GM12878 (cell line): ENCODE data around the gene AGBL4. TPM values are rescaled to one million over a fixed set of nuclear protein-coding genes. Genes with fewer than 3 reads are reported as not detected.

Experiments
- ATAC-seq: fragments of 200-7000 bp; cut with Tn5 transposase; 3 replicates; pipeline ENCODE4 v1.9.1; 2020; ENCODE audit warnings: mild to moderate bottlenecking, moderate library complexity
- BruUV-seq: library from RNA; stranded (reverse); fragments of 400-500 nt; replicated peaks from 2 replicates; lab custom pipeline; 2021; lab: Mats Ljungman, UMichigan
- CTCF ChIA-PET: fragments of 300-600 bp; sonication (Branson Sonifier 250); formaldehyde crosslinking; extraction: SDS; loops from one replicate; lab custom pipeline; 2021; ENCODE audit warnings: inconsistent platforms; lab: Yijun Ruan, JAX
- POLR2A ChIA-PET: fragments of 350-600 bp; formaldehyde crosslinking; extraction: SDS; loops from one replicate; lab custom pipeline; 2021; ENCODE audit warnings: inconsistent platforms; lab: Charles Lee
- RAD21 ChIA-PET: fragments of 300-600 bp; sonication (Branson Sonifier 250); formaldehyde crosslinking; loops from one replicate; lab custom pipeline; 2023; ENCODE audit warnings: antibody characterized with exemption; ENCODE audit not compliant: unreplicated experiment; lab: Charles Lee
- SMC1A ChIA-PET: fragments of 300-600 bp; sonication (Branson Sonifier 250); formaldehyde crosslinking; loops from one replicate; lab custom pipeline; 2023; ENCODE audit not compliant: unreplicated experiment, uncharacterized antibody; lab: Charles Lee
- DNase-seq: peaks from one replicate; pipeline ENCODE4 v3.0.0-alpha.2; 2011; ENCODE audit warnings: low read depth, low spot score
- FAIRE-seq: peaks from 3 replicates; lab custom pipeline; 2011; peaks lifted over from hg19 to GRCh38; lab: Jason Lieb, UNC
- H2AFZ ChIP-seq: 2 replicates; pipeline ENCODE4 v1.6.0; 2011; ENCODE audit warnings: low read depth, low read length, control low read depth; ENCODE audit not compliant: control insufficient read depth
- H3K27ac ChIP-seq: 2 replicates; pipeline ENCODE4 v1.5.1; 2011; ENCODE audit warnings: control low read depth; ENCODE audit not compliant: control insufficient read depth, insufficient read depth
- H3K27me3 ChIP-seq, 2 experiments: replicated peaks in 1 of 2; 2 replicates each; pipeline versions ENCODE4 v1.6.0 to v1.6.1; 2011; ENCODE audit warnings: low read length in 1 of 2; ENCODE audit not compliant: control insufficient read depth in 2 of 2, insufficient read depth in 2 of 2
- H3K36me3 ChIP-seq, 2 experiments: 2 replicates each; pipeline ENCODE4 v1.5.1; 2011; ENCODE audit warnings: low read length in 1 of 2; ENCODE audit not compliant: control insufficient read depth in 2 of 2, insufficient read depth in 2 of 2
- H3K4me1 ChIP-seq: 2 replicates; pipeline ENCODE4 v1.6.1; 2011; ENCODE audit warnings: mild to moderate bottlenecking, low read length, moderate library complexity, mixed read lengths; ENCODE audit not compliant: control insufficient read depth, insufficient read depth
- H3K4me2 ChIP-seq: 2 replicates; pipeline ENCODE4 v1.6.0; 2011; ENCODE audit warnings: control low read depth; ENCODE audit not compliant: control insufficient read depth, insufficient read depth
- H3K4me3 ChIP-seq: fragments of 200-600 bp; sonication (generic); 2 replicates; pipeline ENCODE4 v1.5.1; 2016
- H3K79me2 ChIP-seq: 2 replicates; pipeline ENCODE4 v1.6.0; 2011; ENCODE audit warnings: low read length; ENCODE audit not compliant: control insufficient read depth, insufficient read depth
- H3K9ac ChIP-seq: 2 replicates; pipeline ENCODE4 v1.8.0; 2011; ENCODE audit warnings: low read length, control low read depth, mixed read lengths; ENCODE audit not compliant: control insufficient read depth, insufficient read depth
- H3K9me3 ChIP-seq: replicated peaks from 3 replicates; pipeline ENCODE4 v1.5.1; 2011; ENCODE audit warnings: mild to moderate bottlenecking, low read length; ENCODE audit not compliant: control insufficient read depth, insufficient read depth
- H4K20me1 ChIP-seq: 2 replicates; pipeline ENCODE4 v1.6.0; 2011; ENCODE audit not compliant: control insufficient read depth, insufficient read depth
- CBFB ChIP-seq: IDR thresholded peaks from 2 replicates; pipeline ENCODE4 v1.6.1; 2016; ENCODE audit warnings: antibody characterized with exemption, low read depth
- CBX3 ChIP-seq: fragments of 200-600 bp; sonication (generic); IDR thresholded peaks from 2 replicates; pipeline ENCODE4 v1.6.1; 2016; ENCODE audit warnings: low read depth, borderline replicate concordance
- CEBPB ChIP-seq, 2 experiments: fragments of 150-350 bp in 1 of 2; IDR thresholded peaks; 2 replicates each; pipeline ENCODE4 v1.6.1; 2012 to 2014; ENCODE audit warnings: low read depth in 2 of 2, low read length in 2 of 2, borderline replicate concordance in 1 of 2, inconsistent platforms in 1 of 2
- CHD4 ChIP-seq: fragments of 200-600 bp; sonication (generic); IDR thresholded peaks from 2 replicates; pipeline ENCODE4 v1.6.1; 2016; ENCODE audit warnings: mild to moderate bottlenecking
- FOXK2 ChIP-seq: fragments of 450-650 bp; IDR thresholded peaks from 2 replicates; pipeline ENCODE4 v1.6.1; 2017; ENCODE audit warnings: mild to moderate bottlenecking, moderate library complexity
- KAT2A ChIP-seq: conservative IDR thresholded peaks from 2 replicates; pipeline ENCODE4 v1.6.1; 2011; ENCODE audit warnings: low read depth, low read length; ENCODE audit not compliant: control insufficient read depth
- MYB ChIP-seq: fragments of 150-350 bp; IDR thresholded peaks from 2 replicates; pipeline ENCODE4 v1.6.1; 2014; ENCODE audit warnings: mild to moderate bottlenecking, low read depth, low read length, borderline replicate concordance
- NR2F1 ChIP-seq: fragments of 450-650 bp; conservative IDR thresholded peaks from 2 replicates; pipeline ENCODE4 v1.6.1; 2017; ENCODE audit warnings: mild to moderate bottlenecking
- NRF1 ChIP-seq: conservative IDR thresholded peaks from 2 replicates; pipeline ENCODE4 v1.6.1; 2011; ENCODE audit warnings: mild to moderate bottlenecking, low read depth, low read length, improper control_type of control experiment
- SMAD1 ChIP-seq: fragments of 450-650 bp; IDR thresholded peaks from 2 replicates; pipeline ENCODE4 v1.6.1; 2018; ENCODE audit warnings: mild to moderate bottlenecking, low read depth; ENCODE audit not compliant: partially characterized antibody
- SMARCA5 ChIP-seq: fragments of 450-650 bp; IDR thresholded peaks from 2 replicates; pipeline ENCODE4 v1.6.1; 2017; ENCODE audit warnings: mild to moderate bottlenecking
- SUPT20H ChIP-seq: IDR thresholded peaks from 2 replicates; pipeline ENCODE4 v1.6.1; 2011; ENCODE audit warnings: low read depth, mild to moderate bottlenecking, low read length, moderate library complexity, borderline replicate concordance; ENCODE audit not compliant: control insufficient read depth
- SUZ12 ChIP-seq: fragments of 200-600 bp; sonication (generic); IDR thresholded peaks from one replicate; pipeline ENCODE4 v1.6.1; 2018; ENCODE audit warnings: antibody characterized with exemption, mild to moderate bottlenecking; ENCODE audit not compliant: unreplicated experiment
- WGBS: methylation state at CpG from one replicate; pipeline ENCODE4 v1.1.6; 2016; ENCODE audit warnings: low lambda C conversion rate; ENCODE audit not compliant: insufficient replicate concordance, insufficient coverage; ENCODE audit errors: missing lambda C conversion rate; 5-methylcytosine and 5-hydroxymethylcytosine counted together
- in situ Hi-C: fragments of 300-500 bp; cut with MboI; formaldehyde crosslinking; loops from 9 replicates; pipeline ENCODE4 v1.14.3; 2018; ENCODE audit warnings: mixed read lengths
- intact Hi-C: fragments of 100-400 bp; cut with micrococcal nuclease; formaldehyde crosslinking; loops from one replicate; pipeline ENCODE4 v1.14.2; 2022; ENCODE audit not compliant: unreplicated experiment
- polyA plus RNA-seq, 11 experiments: library from polyadenylated mRNA; depleted of rRNA in 4 of 11; unstranded in 6 of 11; stranded (reverse) in 5 of 11; fragments of >200 nt; fragmentation: Nextera tagmentation in 4 of 11; fragmentation: Illumina TruSeq in 1 of 11; extraction: Ambion mirVana in 4 of 11; extraction: Trizol in 1 of 11; gene quantifications; 1 replicate in 1 of 11; 2 replicates in 10 of 11; pipeline versions ENCODE4 v1.2.1 to v1.2.3, GENCODE V29; 2011 to 2016; ENCODE audit warnings: inconsistent platforms in 2 of 11, missing spikeins in 2 of 11, low read depth in 1 of 11
- total RNA-seq, 4 experiments: library from RNA; depleted of rRNA in 3 of 4; stranded (reverse); fragments of >200 nt in 3 of 4; fragmentation: Illumina TruSeq in 1 of 4; extraction: Trizol in 1 of 4; gene quantifications; 2 replicates each; pipeline versions ENCODE4 v1.2.1 to v1.2.3, GENCODE V29; 2013 to 2021
- TF ChIP-seq, protein P1 (sequence below): fragments of 450-650 bp; IDR thresholded peaks from 2 replicates; pipeline ENCODE4 v1.6.1; 2018; ENCODE audit warnings: mild to moderate bottlenecking, low read depth, moderate library complexity; ENCODE audit not compliant: partially characterized antibody
- TF ChIP-seq, protein P2 (sequence below): fragments of 450-650 bp; IDR thresholded peaks from 2 replicates; pipeline ENCODE4 v1.6.1; 2014; ENCODE audit warnings: mild to moderate bottlenecking

Gene AGBL4
- total and polyA plus RNA-seq, 10 of the 15 experiments (the other 5 are each of a cell fraction or from before 2014, with no cell fraction given): 0.31 TPM; not detected in 9

DNA sequence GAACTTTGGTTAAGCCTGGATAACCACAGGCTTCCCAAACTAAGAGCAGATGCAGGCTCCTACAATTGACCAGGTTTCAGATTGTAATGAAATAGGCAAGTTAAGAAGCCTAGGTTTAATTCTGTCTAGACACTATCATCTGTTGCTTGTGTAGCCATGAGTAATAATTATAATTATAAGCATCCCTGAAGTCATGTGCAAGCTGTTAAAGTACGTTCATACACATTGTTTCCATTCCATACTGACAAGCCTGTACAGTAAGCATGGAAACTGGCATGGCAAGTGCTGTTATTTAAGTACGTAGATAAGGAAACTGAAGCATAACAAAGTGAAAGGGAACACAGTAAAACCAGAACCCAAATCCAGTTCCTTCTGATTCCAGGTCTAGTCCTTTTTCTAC lies 689.8 kb downstream of the AGBL4 start:
- ChIA-PET POLR2A (no interaction called here), SMC1A (no interaction called here)
- no peak for ATAC-seq
- no peak for DNase-seq
- intact Hi-C loops: no loop called here
- no peaks in the 10 kb centered on the region for H3K79me2 ChIP-seq
- H3K4me1 ChIP-seq: no peaks in the 10 kb centered on the region
- WGBS: 32% methylated on average over 2 of the region's 2 CpGs
- H3K4me2 ChIP-seq: no peak overlapping the region
- no TSS peak for BruUV-seq
- no peak overlapping the region for H3K9ac ChIP-seq
- no peaks in the 10 kb centered on the region for H3K9me3 ChIP-seq
- no peak for TF ChIP-seq NR2F1
- TF ChIP-seq CEBPB (IDR thresholded peaks at IDR 0.05; ENCODE audit: borderline replicate concordance in 1 of 2, low read depth in 2 of 2, low read length in 2 of 2): no peak
- no peak for TF ChIP-seq CBFB
- no peak for TF ChIP-seq MYB
- TF ChIP-seq SUZ12: no peak
- no peak for TF ChIP-seq FOXK2
- TF ChIP-seq, all 136 proteins: peak for 0
- Histone ChIP-seq H3K27ac (no peak overlapping the region), H3K36me3 (no peaks in the 10 kb centered on the region), H4K20me1 (no peaks in the 10 kb centered on the region), H3K27me3 (no peaks in the 10 kb centered on the region), H3K4me3 (no peak overlapping the region), H2AFZ (no peak overlapping the region)
- RAD21 ChIA-PET: no interaction called here
- CTCF ChIA-PET: no interaction called here
- in situ Hi-C loops: no loop called here
- FAIRE-seq: no peak

DNA sequence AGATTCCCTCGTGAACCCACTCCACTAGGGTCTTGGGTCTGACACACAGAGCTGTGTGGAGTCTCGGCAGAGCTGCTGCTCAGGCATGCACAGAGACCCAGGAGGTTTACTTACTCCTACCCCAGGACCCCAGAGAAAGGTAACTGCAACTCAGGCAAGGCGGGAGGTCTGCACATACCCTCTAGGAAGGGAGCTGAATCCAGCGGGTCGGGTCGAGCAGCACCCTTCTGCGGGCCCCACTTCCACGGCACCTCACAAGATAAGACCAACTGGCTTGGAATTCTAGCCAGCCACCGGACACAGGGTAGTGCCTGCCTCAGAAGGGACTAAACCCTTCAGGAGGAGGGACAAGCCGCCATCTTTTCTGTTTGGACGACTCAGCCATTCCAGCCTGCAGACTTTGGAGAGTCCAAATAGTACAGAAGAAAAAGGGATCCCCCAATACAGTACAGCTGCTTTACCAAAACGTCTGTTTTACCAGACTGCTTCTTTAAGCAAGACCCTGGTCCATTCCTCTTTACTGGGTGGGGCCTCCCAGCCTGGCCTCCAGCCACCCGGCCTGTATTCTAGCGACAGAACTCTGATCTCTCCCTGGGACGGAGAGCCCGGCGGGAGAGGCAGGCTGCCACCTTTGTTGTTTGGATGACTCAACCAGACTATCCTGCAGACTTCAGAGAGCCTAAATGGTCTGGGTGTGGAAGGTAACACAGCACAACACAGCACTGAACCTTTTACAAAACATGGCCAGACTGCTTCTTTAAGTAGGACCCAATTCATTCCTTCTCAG lies 692.5 kb downstream of the AGBL4 start:
- BruUV-seq: no TSS peak
- Histone ChIP-seq H2AFZ (no peak overlapping the region), H3K9ac (no peak overlapping the region), H3K36me3 (no peaks in the 10 kb centered on the region), H3K4me3 (no peak overlapping the region), H3K4me1 (no peaks in the 10 kb centered on the region), H4K20me1 (no peaks in the 10 kb centered on the region), H3K27me3 (no peaks in the 10 kb centered on the region), H3K79me2 (no peaks in the 10 kb centered on the region), H3K4me2 (no peak overlapping the region), H3K9me3 (no peaks in the 10 kb centered on the region), H3K27ac (no peak overlapping the region)
- no peak for ATAC-seq
- ChIA-PET SMC1A (no interaction called here), RAD21 (no interaction called here), CTCF (no interaction called here), POLR2A (no interaction called here)
- TF ChIP-seq NRF1 (no peak), CHD4 (no peak), CBX3 (no peak), SMAD1 (no peak), KAT2A (no peak), SUPT20H (no peak), CBFB (no peak), SMARCA5 (no peak)
- TF ChIP-seq, protein P1, sequence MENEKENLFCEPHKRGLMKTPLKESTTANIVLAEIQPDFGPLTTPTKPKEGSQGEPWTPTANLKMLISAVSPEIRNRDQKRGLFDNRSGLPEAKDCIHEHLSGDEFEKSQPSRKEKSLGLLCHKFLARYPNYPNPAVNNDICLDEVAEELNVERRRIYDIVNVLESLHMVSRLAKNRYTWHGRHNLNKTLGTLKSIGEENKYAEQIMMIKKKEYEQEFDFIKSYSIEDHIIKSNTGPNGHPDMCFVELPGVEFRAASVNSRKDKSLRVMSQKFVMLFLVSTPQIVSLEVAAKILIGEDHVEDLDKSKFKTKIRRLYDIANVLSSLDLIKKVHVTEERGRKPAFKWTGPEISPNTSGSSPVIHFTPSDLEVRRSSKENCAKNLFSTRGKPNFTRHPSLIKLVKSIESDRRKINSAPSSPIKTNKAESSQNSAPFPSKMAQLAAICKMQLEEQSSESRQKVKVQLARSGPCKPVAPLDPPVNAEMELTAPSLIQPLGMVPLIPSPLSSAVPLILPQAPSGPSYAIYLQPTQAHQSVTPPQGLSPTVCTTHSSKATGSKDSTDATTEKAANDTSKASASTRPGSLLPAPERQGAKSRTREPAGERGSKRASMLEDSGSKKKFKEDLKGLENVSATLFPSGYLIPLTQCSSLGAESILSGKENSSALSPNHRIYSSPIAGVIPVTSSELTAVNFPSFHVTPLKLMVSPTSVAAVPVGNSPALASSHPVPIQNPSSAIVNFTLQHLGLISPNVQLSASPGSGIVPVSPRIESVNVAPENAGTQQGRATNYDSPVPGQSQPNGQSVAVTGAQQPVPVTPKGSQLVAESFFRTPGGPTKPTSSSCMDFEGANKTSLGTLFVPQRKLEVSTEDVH: no peak
- TF ChIP-seq, protein P2, sequence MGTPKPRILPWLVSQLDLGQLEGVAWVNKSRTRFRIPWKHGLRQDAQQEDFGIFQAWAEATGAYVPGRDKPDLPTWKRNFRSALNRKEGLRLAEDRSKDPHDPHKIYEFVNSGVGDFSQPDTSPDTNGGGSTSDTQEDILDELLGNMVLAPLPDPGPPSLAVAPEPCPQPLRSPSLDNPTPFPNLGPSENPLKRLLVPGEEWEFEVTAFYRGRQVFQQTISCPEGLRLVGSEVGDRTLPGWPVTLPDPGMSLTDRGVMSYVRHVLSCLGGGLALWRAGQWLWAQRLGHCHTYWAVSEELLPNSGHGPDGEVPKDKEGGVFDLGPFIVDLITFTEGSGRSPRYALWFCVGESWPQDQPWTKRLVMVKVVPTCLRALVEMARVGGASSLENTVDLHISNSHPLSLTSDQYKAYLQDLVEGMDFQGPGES: no peak
- WGBS: 39% methylated on average over 14 of the region's 17 CpGs
- FAIRE-seq: no peak
- in situ Hi-C loops (no loop called here), intact Hi-C loops (no loop called here)
- no peak for DNase-seq
